ENCODE data around the gene MAPKAP1. TPM values are rescaled to one million over a fixed set of nuclear protein-coding genes. Genes with fewer than 3 reads are reported as not detected.

MAPKAP1 gene
- total RNA-seq, 2 donors from 2014 or later: 75.3 to 91.6 TPM

DNA sequence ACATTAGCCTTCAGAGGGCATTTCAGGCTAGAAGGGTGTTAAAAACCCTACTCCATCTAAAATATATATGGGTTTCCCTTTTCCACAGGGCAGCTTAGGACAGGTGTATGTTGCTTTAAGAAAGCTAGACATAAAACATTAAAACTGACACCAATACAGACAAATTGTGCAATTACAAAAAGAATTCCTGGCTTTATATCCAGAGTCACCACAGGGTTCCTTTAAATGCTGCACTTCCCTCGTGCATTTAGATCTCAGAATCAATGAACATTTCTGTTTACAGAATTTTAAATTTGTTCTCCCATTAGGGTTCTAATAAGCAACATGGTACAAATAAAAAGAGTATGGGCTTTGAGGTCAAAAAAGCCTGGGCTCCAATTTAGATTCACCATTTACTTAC is 170.2 kb downstream of the MAPKAP1 start:
- Histone ChIP-seq H3K27ac (ENCODE audit: low read depth, low read length) (no peak overlapping the region), H3K4me3 (ENCODE audit: low read length) (no peak overlapping the region), H3K9ac (ENCODE audit: extremely low read depth, low read length, poor library complexity, severe bottlenecking) (no peak overlapping the region), H3K36me3 (ENCODE audit: control insufficient read depth, insufficient read depth, low read length) (peaks cover 7% of the 10 kb centered on the region), H3K9me3 (ENCODE audit: control insufficient read depth, low read length) (no peaks in the 10 kb centered on the region), H3K4me1 (ENCODE audit: control insufficient read depth, insufficient read depth, low read length) (no peaks in the 10 kb centered on the region), H3K27me3 (ENCODE audit: control insufficient read depth, insufficient read depth, low read length, poor library complexity, severe bottlenecking) (no peaks in the 10 kb centered on the region)
- H3K36me3 Mint-ChIP-seq (ENCODE audit: low read depth): peaks cover 3% of the 10 kb centered on the region
- no peak for TF ChIP-seq CTCF (conservative IDR thresholded peaks at IDR 0.05)
- H3K27ac Mint-ChIP-seq: no peak overlapping the region
- 71 to 92% methylated on average over 1 of the region's 1 CpG for WGBS, 2 experiments (ENCODE audit: insufficient coverage in 1 of 2, insufficient read length in 1 of 2)
- H3K4me1 Mint-ChIP-seq: peaks cover 9% of the 10 kb centered on the region
- H3K27me3 Mint-ChIP-seq (ENCODE audit: insufficient read depth): no peaks in the 10 kb centered on the region
- DNase-seq: no peak
- H3K4me3 Mint-ChIP-seq: no peak overlapping the region
- no peaks in the 10 kb centered on the region for H3K9me3 Mint-ChIP-seq

DNA sequence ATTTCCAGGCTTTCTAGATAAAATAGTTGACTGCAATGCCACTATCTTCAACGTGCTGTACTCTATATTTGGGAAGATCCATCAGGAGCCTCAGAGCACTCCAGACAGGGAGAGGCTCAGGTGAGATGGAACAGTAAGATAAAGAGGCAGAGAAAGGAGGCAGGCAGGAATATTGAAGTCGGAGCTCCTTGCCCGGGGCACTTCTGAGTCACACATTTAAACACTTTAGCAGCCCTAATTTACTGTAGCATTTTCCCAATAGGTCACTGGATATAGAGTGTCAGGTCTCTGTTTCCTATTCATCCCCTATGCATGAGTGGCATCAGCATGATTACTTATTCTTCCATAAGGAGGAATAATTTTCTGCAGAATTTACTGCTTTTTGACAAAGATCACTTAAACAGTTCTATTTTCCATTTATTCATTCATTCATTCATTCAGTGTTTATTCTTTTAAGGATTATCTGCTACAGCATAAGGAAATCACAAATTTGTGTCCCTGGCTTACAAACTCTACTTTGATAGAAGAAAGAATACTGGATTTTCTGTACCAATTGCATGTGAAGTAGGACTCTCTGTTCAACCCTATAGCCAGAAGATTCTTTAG is 170.7 kb downstream of the MAPKAP1 start:
- no peak overlapping the region for H3K4me3 ChIP-seq (ENCODE audit: low read length)
- Mint-ChIP-seq H3K36me3 (ENCODE audit: low read depth) (no peaks in the 10 kb centered on the region), H3K4me1 (peaks cover 9% of the 10 kb centered on the region), H3K9me3 (no peaks in the 10 kb centered on the region), H3K27ac (no peak overlapping the region), H3K27me3 (ENCODE audit: insufficient read depth) (no peaks in the 10 kb centered on the region), H3K4me3 (no peak overlapping the region)
- H3K27ac ChIP-seq (ENCODE audit: low read depth, low read length): no peak overlapping the region
- H3K36me3 ChIP-seq (ENCODE audit: control insufficient read depth, insufficient read depth, low read length): peaks cover 5% of the 10 kb centered on the region
- H3K9me3 ChIP-seq (ENCODE audit: control insufficient read depth, low read length): no peaks in the 10 kb centered on the region
- H3K9ac ChIP-seq (ENCODE audit: extremely low read depth, low read length, poor library complexity, severe bottlenecking): no peak overlapping the region
- H3K27me3 ChIP-seq (ENCODE audit: control insufficient read depth, insufficient read depth, low read length, poor library complexity, severe bottlenecking): no peaks in the 10 kb centered on the region
- DNase-seq: no peak
- H3K4me1 ChIP-seq (ENCODE audit: control insufficient read depth, insufficient read depth, low read length): no peaks in the 10 kb centered on the region
- 87 to 100% methylated on average over 1 to 3 of the region's 3 CpGs for WGBS, 2 experiments (ENCODE audit: insufficient coverage in 1 of 2, insufficient read length in 1 of 2)
- TF ChIP-seq CTCF (conservative IDR thresholded peaks at IDR 0.05): no peak

GRCh38 chr9:125534971-125535701 is 171.9 kb downstream of the MAPKAP1 start:
- no peak for DNase-seq
- Mint-ChIP-seq H3K27me3 (ENCODE audit: insufficient read depth) (no peaks in the 10 kb centered on the region), H3K27ac (no peak overlapping the region), H3K9me3 (no peaks in the 10 kb centered on the region), H3K4me3 (no peak overlapping the region), H3K4me1 (peaks cover 5% of the 10 kb centered on the region), H3K36me3 (ENCODE audit: low read depth) (no peaks in the 10 kb centered on the region)
- no peak overlapping the region for H3K27ac ChIP-seq (ENCODE audit: low read depth, low read length)
- no peak overlapping the region for H3K4me3 ChIP-seq (ENCODE audit: low read length)
- no peak for TF ChIP-seq CTCF (conservative IDR thresholded peaks at IDR 0.05)
- no peaks in the 10 kb centered on the region for H3K4me1 ChIP-seq (ENCODE audit: control insufficient read depth, insufficient read depth, low read length)
- WGBS, 2 experiments (ENCODE audit: insufficient coverage in 1 of 2, insufficient read length in 1 of 2): 67 to 72% methylated on average over 3 to 4 of the region's 4 CpGs
- no peak overlapping the region for H3K9ac ChIP-seq (ENCODE audit: extremely low read depth, low read length, poor library complexity, severe bottlenecking)
- H3K36me3 ChIP-seq (ENCODE audit: control insufficient read depth, insufficient read depth, low read length): peaks cover 5% of the 10 kb centered on the region
- no peaks in the 10 kb centered on the region for H3K9me3 ChIP-seq (ENCODE audit: control insufficient read depth, low read length)
- no peaks in the 10 kb centered on the region for H3K27me3 ChIP-seq (ENCODE audit: control insufficient read depth, insufficient read depth, low read length, poor library complexity, severe bottlenecking)
